Effector memory CD8-positive, alpha-beta T cell (primary cell): Measurements from ENCODE around the gene DPH6.

ENCODE experiments used
- ATAC-seq: fragments of 150-1000 bp; cut with Tn5 transposase; replicated peaks from 2 replicates; pipeline ENCODE4 v1.10.0; 2021; ENCODE audit warnings: mild to moderate bottlenecking, moderate library complexity
- DNase-seq, 3 experiments: peaks; one replicate each; pipeline ENCODE4 v3.0.0; 2021
- H3K27ac Mint-ChIP-seq, 2 donors: one replicate each; pipeline ENCODE4 v1.8.0; 2022; ENCODE audit warnings: mild to moderate bottlenecking in 2 of 2, mixed read lengths in 2 of 2, moderate library complexity in 2 of 2
- H3K27me3 Mint-ChIP-seq, 2 donors: one replicate each; pipeline ENCODE4 v1.8.0; 2022; ENCODE audit warnings: mixed read lengths in 2 of 2
- H3K36me3 Mint-ChIP-seq: one replicate; pipeline ENCODE4 v1.8.0; 2022; ENCODE audit warnings: mild to moderate bottlenecking, moderate library complexity, mixed read lengths; ENCODE audit not compliant: insufficient read depth
- H3K4me1 Mint-ChIP-seq, 2 donors: one replicate each; pipeline ENCODE4 v1.8.0; 2022; ENCODE audit warnings: low read depth in 2 of 2, mixed read lengths in 2 of 2
- H3K4me3 Mint-ChIP-seq, 2 donors: one replicate each; pipeline ENCODE4 v1.8.0; 2022; ENCODE audit warnings: mild to moderate bottlenecking in 2 of 2, mixed read lengths in 2 of 2, moderate library complexity in 2 of 2
- H3K9me3 Mint-ChIP-seq, 2 donors: one replicate each; pipeline ENCODE4 v1.8.0; 2022; ENCODE audit warnings: mixed read lengths in 2 of 2

The DPH6 gene

DNA sequence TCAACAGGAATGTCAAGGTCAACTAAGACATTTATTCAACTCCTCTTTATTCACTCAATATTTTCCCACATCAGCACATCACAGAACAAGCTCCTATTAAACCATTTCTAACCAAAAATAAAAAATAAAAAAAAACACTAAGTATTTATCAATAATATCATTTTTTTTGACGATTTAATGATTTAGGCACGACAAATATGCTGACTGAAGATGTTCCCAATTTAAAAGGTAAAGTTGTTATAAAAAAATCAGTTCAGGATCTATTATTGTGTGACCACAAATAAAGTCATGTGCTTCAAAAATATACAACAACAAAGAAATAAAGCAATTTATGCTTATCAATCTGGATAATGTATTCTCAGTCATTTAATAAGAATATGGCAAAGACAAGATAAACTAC lies 16.2 kb downstream of the DPH6 start:
- no peaks in the 10 kb centered on the region for H3K36me3 Mint-ChIP-seq
- no peak overlapping the region for H3K4me3 Mint-ChIP-seq
- no peaks in the 10 kb centered on the region for H3K9me3 Mint-ChIP-seq
- peaks cover 0 to under 1% of the 10 kb centered on the region in 2 donors for H3K4me1 Mint-ChIP-seq
- no peak for ATAC-seq
- no peaks in the 10 kb centered on the region for H3K27me3 Mint-ChIP-seq
- no peak overlapping the region for H3K27ac Mint-ChIP-seq
- DNase-seq = no peak

DNA sequence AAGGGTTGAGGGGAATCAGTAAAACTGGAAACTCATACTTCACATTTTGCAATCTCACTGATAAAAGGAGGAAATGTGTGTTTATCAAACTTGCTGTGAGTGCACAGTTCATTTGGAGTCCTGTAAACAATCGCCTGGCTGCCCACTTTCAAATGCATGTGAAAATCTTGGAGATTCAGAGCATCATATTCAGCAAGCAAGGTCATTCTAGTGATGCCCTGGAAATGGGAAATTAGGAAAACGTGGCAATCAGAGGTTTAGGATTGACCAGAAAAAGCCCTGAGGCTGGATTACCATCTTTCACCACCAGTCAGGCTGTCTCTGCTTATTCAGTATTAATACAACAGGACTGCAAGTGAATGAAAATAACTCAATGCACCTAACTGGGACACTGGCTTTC lies 23.9 kb downstream of the DPH6 start:
- Mint-ChIP-seq H3K4me3 (no peak overlapping the region), H3K36me3 (no peaks in the 10 kb centered on the region), H3K4me1 (no peaks in the 10 kb centered on the region), H3K27ac (no peak overlapping the region), H3K9me3 (no peaks in the 10 kb centered on the region), H3K27me3 (no peaks in the 10 kb centered on the region)
- no peak for ATAC-seq
- no peak for DNase-seq

DNA sequence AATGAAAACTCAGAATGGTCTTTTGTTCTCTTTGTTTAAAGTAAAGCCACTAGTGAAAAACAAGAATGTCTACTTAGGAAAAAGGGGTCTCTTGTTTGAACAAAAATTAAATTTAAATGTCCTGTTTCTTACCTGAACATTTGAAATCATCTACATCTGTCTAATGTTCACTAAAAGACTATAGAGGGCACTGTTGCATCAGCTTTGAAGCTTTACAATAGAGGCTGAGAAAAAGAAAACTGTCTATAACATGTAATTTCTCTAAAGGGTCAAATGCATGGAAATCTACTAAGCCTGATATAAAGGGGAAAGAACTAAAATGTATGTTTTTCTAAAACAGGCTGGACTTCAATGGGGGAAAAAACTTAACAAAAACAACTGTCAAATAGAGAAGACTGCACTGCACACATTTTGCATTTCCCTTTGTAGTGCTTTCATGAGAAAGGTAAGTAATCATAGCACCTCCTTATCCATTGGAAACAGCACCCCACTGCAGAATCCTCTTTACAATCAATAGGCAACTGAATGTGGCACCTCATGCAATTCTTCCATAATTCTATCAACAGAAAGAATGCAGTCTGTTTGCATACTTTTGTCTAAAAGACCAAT lies 26.3 kb downstream of the DPH6 start:
- no peaks in the 10 kb centered on the region for H3K4me1 Mint-ChIP-seq
- H3K9me3 Mint-ChIP-seq = no peaks in the 10 kb centered on the region
- DNase-seq (peak in 2 of 3 experiments; percentile 1 to 2), ATAC-seq (peak; percentile 57)
- no peak overlapping the region for H3K27ac Mint-ChIP-seq
- no peak overlapping the region for H3K4me3 Mint-ChIP-seq
- no peaks in the 10 kb centered on the region for H3K36me3 Mint-ChIP-seq
- H3K27me3 Mint-ChIP-seq = no peaks in the 10 kb centered on the region

DNA sequence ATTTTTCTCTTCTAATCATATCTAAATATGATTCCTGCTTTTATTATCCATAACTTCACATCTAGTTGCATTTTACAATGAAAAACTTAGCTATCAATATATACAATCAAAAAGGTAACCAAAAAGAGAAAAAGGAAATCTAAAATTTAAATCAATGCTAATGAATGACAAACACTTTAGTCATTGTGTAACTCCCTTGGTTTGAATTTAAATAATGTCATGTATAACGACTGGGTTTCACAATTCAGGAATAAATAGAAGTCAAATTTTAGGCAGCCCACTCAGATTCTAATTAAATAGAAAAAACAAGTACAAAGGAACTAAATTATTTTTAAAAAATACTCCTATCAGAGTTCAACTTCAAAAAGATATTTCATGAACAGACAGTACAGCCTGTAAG lies 26.9 kb downstream of the DPH6 start:
- no peak for ATAC-seq
- Mint-ChIP-seq H3K4me3 (no peak overlapping the region), H3K4me1 (no peaks in the 10 kb centered on the region), H3K9me3 (no peaks in the 10 kb centered on the region), H3K27me3 (no peaks in the 10 kb centered on the region), H3K36me3 (no peaks in the 10 kb centered on the region), H3K27ac (no peak overlapping the region)
- DNase-seq = no peak

DNA sequence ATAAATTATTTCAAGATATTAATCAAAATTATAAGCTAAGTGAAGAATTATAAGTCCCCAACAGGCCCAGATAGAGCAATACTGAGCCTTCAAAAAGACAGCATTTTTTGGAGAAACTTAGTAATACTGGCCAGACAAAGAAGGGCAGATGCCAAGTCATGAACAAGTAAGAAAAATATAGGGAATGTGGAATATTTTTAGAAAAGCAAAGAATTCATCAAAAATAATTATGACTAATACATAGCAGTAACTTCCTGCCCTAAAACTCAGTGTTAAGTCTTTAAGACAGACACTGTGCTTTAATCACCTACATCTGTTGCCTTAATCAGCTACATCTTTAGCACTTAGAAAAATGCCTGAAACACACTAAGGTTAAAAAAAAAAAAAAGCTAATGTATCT lies 31.2 kb downstream of the DPH6 start:
- Mint-ChIP-seq H3K4me1 (no peaks in the 10 kb centered on the region), H3K27me3 (no peaks in the 10 kb centered on the region), H3K4me3 (no peak overlapping the region), H3K9me3 (no peaks in the 10 kb centered on the region), H3K27ac (no peak overlapping the region), H3K36me3 (no peaks in the 10 kb centered on the region)
- ATAC-seq (no peak), DNase-seq (no peak)

DNA sequence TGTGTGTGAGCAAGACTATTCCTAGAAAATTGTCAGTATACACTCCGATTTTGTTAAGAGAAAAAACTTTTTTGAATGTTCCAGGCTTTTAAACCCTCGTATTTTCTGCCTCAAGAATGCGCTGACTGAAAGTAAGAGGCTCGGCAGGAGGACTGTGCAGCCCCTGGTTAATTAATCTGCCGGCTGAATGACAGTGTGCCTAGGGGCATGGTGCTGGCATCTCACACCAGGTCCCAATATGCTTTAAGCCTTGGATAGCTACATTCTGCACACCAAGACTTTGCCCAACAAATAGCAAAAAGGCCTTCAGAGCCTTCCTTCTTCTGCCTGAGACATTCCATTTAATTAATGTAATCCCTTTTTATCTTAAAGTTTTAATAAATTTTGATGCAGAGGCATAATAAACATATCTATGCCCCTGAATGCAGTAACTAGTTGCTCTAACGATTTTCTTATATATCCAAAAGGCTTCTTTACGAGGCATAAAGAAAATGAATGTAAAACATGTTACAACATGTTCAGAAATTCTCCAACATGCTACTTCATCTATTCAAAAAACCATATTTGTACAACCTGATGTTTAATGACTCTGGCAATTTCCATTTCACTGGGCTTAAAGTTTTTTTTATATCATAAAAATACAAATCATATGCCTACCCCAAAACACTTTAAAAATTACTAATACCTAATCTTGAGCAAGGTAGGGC lies 37.9 kb downstream of the DPH6 start:
- DNase-seq (no peak), ATAC-seq (no peak)
- no peaks in the 10 kb centered on the region for H3K27me3 Mint-ChIP-seq
- no peaks in the 10 kb centered on the region for H3K9me3 Mint-ChIP-seq
- H3K27ac Mint-ChIP-seq = no peak overlapping the region
- no peaks in the 10 kb centered on the region for H3K36me3 Mint-ChIP-seq
- H3K4me1 Mint-ChIP-seq = no peaks in the 10 kb centered on the region
- H3K4me3 Mint-ChIP-seq = no peak overlapping the region

DNA sequence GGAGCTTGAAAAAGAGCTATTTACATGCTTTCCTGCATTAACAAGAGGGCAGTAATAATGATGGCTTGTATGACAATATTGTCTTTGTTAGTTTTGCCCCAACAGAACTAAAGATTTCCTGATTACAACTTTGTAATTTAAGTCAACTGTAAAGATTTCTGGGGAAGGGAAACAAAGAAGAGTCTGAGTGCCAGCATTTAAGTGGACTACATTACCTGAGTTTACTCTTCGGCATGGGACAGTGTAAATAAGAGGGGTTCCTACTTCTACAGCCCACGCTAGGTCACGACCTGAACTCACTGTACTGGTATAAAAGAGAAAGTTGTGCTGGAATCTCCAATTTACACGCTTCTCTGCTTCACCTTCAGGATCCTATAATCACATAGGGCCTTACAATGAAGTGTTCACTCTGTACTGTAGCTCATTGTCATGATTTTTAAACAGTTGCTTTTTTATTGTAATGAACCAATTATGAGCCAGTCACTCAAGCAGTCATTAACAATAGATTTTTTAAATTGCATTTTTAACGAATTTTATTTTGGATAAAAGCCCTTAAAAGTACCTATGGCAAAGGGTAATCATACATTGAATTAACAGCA lies 39.6 kb downstream of the DPH6 start:
- no peaks in the 10 kb centered on the region for H3K27me3 Mint-ChIP-seq
- H3K36me3 Mint-ChIP-seq = no peaks in the 10 kb centered on the region
- no peaks in the 10 kb centered on the region for H3K9me3 Mint-ChIP-seq
- DNase-seq (no peak), ATAC-seq (no peak)
- no peak overlapping the region for H3K27ac Mint-ChIP-seq
- no peaks in the 10 kb centered on the region for H3K4me1 Mint-ChIP-seq
- no peak overlapping the region for H3K4me3 Mint-ChIP-seq

DNA sequence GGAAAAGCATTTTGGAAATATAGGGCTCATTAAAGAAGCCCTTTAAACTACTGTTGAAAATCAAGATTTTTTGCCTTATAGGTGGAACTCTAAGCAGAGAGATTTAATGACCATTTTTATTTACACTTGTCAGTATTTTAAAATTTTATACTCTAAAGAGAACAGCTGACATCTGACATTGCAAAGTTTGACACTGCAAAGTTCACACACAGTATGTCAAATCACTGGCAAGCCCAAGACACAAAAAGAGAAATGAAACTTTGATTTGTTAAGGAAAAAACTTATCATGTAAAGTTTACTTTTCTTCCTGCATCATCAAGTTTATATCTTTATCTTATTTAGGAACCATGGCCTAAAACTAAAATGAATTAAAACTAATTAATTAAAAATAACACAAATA lies 40.2 kb downstream of the DPH6 start:
- Mint-ChIP-seq H3K36me3 (no peaks in the 10 kb centered on the region), H3K4me1 (no peaks in the 10 kb centered on the region), H3K9me3 (no peaks in the 10 kb centered on the region), H3K4me3 (no peak overlapping the region), H3K27me3 (no peaks in the 10 kb centered on the region), H3K27ac (no peak overlapping the region)
- ATAC-seq (no peak), DNase-seq (no peak)

DNA sequence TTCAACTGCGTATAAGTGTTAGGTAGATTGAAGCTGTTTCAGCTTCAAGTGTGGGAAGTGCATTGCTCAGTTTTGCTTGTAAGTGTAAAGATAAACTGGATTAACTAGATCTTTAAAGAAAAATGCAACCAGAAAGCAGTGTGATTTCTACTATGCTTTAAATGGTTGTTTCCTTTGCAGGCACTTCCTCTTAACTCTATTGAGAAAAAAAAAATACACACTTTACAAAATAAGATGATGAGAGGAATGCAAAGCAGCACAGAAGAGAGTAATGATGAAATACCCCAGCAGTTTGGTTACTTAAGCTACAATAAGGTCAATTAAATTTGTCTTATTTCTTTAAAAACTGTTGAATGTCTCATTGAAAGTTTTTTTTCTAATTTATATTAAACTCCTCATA lies 40.8 kb downstream of the DPH6 start:
- Mint-ChIP-seq H3K4me1 (no peaks in the 10 kb centered on the region), H3K36me3 (no peaks in the 10 kb centered on the region), H3K27ac (no peak overlapping the region), H3K4me3 (no peak overlapping the region), H3K27me3 (no peaks in the 10 kb centered on the region), H3K9me3 (no peaks in the 10 kb centered on the region)
- ATAC-seq = no peak
- no peak for DNase-seq

DNA sequence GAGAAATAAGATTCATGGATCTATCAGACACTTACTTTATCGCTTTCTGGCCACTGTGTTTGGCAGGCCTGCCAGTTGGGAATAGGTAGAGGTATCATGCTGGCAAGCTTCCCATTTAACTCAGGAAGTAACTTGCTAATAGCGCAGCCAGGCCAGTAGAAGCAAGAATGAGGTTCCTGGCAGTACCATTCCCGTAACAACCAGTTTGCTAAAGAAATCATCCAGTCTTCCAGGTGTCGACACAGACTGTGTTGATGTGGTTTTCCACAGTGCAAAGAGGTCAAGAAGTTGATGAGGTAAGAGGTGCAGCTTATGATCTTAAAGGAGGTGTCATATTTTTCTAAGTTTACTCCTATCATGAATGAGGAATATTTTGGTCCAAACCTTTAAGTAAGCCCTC lies 46.2 kb downstream of the DPH6 start:
- Mint-ChIP-seq H3K27ac (no peak overlapping the region), H3K4me3 (no peak overlapping the region), H3K27me3 (no peaks in the 10 kb centered on the region), H3K36me3 (no peaks in the 10 kb centered on the region), H3K4me1 (no peaks in the 10 kb centered on the region), H3K9me3 (no peaks in the 10 kb centered on the region)
- DNase-seq (no peak), ATAC-seq (no peak)

DNA sequence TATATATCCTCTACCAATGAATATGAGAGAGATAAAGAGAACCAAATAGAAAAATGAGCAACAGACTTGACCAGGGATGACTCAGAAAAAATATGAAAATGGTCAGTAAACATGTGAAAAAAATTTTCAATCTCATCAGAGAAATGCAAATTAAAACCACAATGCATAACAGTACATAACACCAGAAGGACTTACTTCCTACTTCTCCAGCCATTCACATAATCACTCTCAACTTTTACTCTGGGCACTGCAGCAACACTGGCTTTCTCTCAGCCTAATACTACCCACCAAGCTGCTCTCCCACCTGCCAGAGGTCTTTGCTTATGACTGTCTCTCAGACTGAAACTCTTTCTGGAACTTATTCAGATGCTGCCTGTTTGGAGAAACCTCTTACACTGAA lies 49.4 kb downstream of the DPH6 start:
- ATAC-seq = no peak
- no peaks in the 10 kb centered on the region for H3K27me3 Mint-ChIP-seq
- no peaks in the 10 kb centered on the region for H3K9me3 Mint-ChIP-seq
- H3K4me3 Mint-ChIP-seq = no peak overlapping the region
- H3K4me1 Mint-ChIP-seq = no peaks in the 10 kb centered on the region
- DNase-seq = no peak
- H3K36me3 Mint-ChIP-seq = no peaks in the 10 kb centered on the region
- H3K27ac Mint-ChIP-seq = no peak overlapping the region

DNA sequence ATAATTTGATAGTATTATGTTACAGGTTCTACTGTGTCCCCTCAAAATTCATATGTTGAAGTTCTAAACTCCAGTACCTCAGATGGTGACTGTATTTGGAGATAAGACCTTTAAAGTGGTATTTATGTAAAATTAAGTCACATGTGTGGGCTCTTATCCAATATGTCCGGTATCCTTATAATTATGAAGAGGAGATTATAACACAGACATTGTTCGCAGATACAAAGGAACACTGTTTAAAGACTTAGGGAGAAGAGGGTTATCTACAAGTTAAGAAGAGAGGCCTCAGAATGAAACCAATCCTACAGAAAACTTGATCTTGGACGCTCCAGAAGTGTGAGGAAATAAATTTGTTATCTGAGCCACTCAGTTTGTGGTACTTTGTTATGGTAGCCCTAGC lies 50.9 kb downstream of the DPH6 start:
- H3K27ac Mint-ChIP-seq = no peak overlapping the region
- no peaks in the 10 kb centered on the region for H3K27me3 Mint-ChIP-seq
- DNase-seq (no peak), ATAC-seq (no peak)
- no peaks in the 10 kb centered on the region for H3K9me3 Mint-ChIP-seq
- H3K4me1 Mint-ChIP-seq = no peaks in the 10 kb centered on the region
- H3K4me3 Mint-ChIP-seq = no peak overlapping the region
- peaks cover under 1% of the 10 kb centered on the region for H3K36me3 Mint-ChIP-seq

DNA sequence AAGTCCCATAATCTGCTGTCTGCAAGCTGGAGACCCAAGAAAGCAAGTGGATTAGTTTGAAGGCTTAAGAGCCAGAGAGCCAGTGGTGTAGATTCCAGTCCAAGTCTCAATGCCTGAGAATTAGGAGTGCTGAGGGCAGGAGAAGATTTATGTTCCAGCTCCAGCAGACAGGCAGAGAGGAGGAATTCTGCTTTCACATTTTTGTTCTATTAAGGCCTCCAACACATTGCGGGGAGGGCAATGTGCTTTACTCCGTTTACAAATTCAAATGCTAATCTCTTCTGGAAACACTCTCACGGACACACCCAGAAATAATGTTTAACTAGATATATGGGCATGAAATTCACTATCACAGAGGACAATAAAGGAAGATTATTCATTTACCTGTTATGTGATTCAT lies 54.0 kb downstream of the DPH6 start:
- DNase-seq (no peak), ATAC-seq (no peak)
- Mint-ChIP-seq H3K27me3 (no peaks in the 10 kb centered on the region), H3K4me3 (no peak overlapping the region), H3K27ac (no peak overlapping the region), H3K36me3 (peaks cover 3% of the 10 kb centered on the region), H3K4me1 (no peaks in the 10 kb centered on the region), H3K9me3 (peaks cover 7 to 12% of the 10 kb centered on the region in 2 donors)

DNA sequence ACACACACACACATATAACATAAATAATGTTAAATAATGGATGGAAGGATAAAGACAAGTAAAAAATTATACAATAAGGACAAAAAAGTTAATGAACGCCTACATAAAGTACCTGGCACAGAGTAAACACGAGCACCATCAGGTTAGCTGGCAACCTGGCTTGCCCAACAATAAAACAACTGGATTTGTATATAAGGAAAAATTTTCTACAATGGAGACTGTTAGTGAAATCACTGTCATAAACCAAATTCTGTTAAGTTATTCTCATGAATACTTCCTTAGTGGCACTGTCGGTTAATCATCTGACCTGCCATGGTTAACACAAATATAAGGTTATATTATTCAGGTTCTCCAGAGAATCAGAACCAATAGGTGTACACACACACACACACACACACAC lies 54.8 kb downstream of the DPH6 start:
- H3K27me3 Mint-ChIP-seq = no peaks in the 10 kb centered on the region
- no peak for DNase-seq
- no peaks in the 10 kb centered on the region for H3K4me1 Mint-ChIP-seq
- H3K9me3 Mint-ChIP-seq = peaks cover 7 to 13% of the 10 kb centered on the region in 2 donors
- no peak overlapping the region for H3K4me3 Mint-ChIP-seq
- no peak overlapping the region for H3K27ac Mint-ChIP-seq
- ATAC-seq = no peak
- peaks cover 3% of the 10 kb centered on the region for H3K36me3 Mint-ChIP-seq
